AG04450 (cell line): Measurements from ENCODE around the gene HOXA7. TPM values are rescaled to one million over a fixed set of nuclear protein-coding genes. Genes with fewer than 3 reads are reported as not detected.

Source experiments
- CTCF ChIA-PET: fragments of 300-600, 350-600 bp; formaldehyde crosslinking; extraction: SDS; loops from one replicate; lab custom pipeline; 2022; ENCODE audit warnings: antibody characterized with exemption, inconsistent platforms; lab: Charles Lee
- POLR2A ChIA-PET: fragments of 350-600 bp; formaldehyde crosslinking; extraction: SDS; loops from one replicate; lab custom pipeline; 2021; ENCODE audit warnings: antibody characterized with exemption, inconsistent platforms; lab: Yijun Ruan, JAX
- DNase-seq: peaks from one replicate; pipeline ENCODE4 v3.0.0-alpha.2; 2011; ENCODE audit warnings: low read depth, low spot score
- H3K27ac ChIP-seq: one replicate; pipeline ENCODE4 v1.5.1; 2012; ENCODE audit warnings: low read depth, low read length, control low read depth
- H3K27me3 ChIP-seq: one replicate; pipeline ENCODE4 v1.6.0; 2012; ENCODE audit warnings: low read length; ENCODE audit not compliant: control insufficient read depth, insufficient read depth
- H3K4me3 ChIP-seq: 2 replicates; pipeline ENCODE4 v1.5.1; 2011; ENCODE audit warnings: mild to moderate bottlenecking, low read depth, low read length, control low read depth
- H3K9me3 ChIP-seq: 2 replicates; pipeline ENCODE4 v1.5.1; 2012; ENCODE audit warnings: low read length; ENCODE audit not compliant: control insufficient read depth, insufficient read depth
- CTCF ChIP-seq: IDR thresholded peaks from 2 replicates; pipeline ENCODE4 v1.5.1; 2011; ENCODE audit warnings: low read depth, low read length, control low read depth, inconsistent platforms
- polyA plus RNA-seq: library from polyadenylated mRNA; depleted of rRNA; stranded (reverse); fragments of >200 nt; gene quantifications from 2 replicates; pipeline ENCODE4 v1.2.3, GENCODE V29; 2011

Gene HOXA7
- polyA plus RNA-seq, 1 experiment = 5.3 TPM

- no peak overlapping the region for H3K27ac ChIP-seq
- H3K27me3 ChIP-seq = peaks cover 97% of the 10 kb centered on the region
- peaks cover 22% of the 10 kb centered on the region; the same call in 1 of the 2 replicates for H3K9me3 ChIP-seq
- TF ChIP-seq CTCF = no peak
- ChIA-PET POLR2A (no interaction called here), CTCF (interaction anchor here (1.2 to 2.3 kb wide), 2 partner anchors 11 to 1297 kb away, joined by 3 to 16 read pairs; no protein-coding TSS in a partner anchor)
- H3K4me3 ChIP-seq = no peak overlapping the region
- no peak for DNase-seq
These were observed 33.7 kb upstream of the HOXA7 start for GRCh38 chr7:27189997-27190748.

GRCh38 chr7:27189295-27189996, 33.0 kb upstream of the HOXA7 start:
- POLR2A ChIA-PET = interaction anchor here (0.6 kb wide), 1 partner anchor 605 kb away, joined by 11 read pairs; no protein-coding TSS in a partner anchor
- H3K27me3 ChIP-seq = peaks cover 97% of the 10 kb centered on the region
- DNase-seq = no peak
- no peak overlapping the region for H3K27ac ChIP-seq
- CTCF ChIA-PET = interaction anchor here (1.2 to 2.3 kb wide), 2 partner anchors 10 to 1297 kb away, joined by 3 to 16 read pairs; no protein-coding TSS in a partner anchor
- H3K9me3 ChIP-seq = peaks cover 25% of the 10 kb centered on the region; the same call in 1 of the 2 replicates
- H3K4me3 ChIP-seq = no peak overlapping the region
- no peak for TF ChIP-seq CTCF

DNA sequence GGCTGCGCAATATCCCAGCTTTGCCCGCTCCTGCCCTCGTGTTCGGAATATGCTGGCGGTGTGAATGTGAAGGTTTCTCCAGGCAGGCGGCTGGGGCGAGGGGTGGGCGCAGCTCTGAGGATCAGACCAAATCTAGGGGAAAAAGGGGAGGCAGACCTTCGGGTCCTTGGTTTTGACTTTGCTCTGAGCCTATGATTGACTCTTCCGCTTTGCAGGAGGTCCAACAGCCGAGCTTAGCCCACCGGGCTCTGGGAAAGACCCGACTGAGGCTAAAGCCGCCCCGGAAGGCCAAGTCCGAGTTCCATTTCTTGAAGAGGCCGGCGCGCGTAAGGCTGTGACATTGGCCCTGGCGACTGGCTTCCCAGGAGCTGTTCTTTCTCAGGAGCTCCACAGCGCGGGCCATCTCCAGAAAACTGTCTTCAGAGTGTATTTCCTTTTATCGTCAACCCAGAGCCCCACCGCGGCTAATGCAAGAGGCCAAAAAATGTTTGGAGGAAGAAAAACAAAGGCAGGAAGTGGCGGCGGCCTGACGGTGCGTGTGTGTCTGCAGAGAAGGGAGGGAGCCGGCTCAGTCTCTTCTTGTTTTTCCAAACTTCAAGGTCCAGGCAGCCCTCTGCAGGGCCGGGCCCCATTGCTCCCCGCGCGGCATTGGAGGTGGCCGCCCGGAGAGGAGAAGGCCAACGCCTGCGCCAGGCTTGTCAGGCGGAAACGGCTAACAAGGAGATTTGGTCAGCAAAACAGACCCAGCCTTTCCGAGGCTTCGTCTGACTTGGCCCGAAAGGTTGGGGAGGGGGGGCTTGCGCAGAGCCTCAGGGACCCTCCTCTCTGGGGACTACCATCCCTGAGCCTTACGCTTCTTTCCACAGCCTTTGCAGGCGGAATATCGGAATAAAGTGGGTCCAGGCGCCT, 32.2 kb upstream of the HOXA7 start:
- ChIA-PET CTCF (no interaction called here), POLR2A (interaction anchor here (0.6 kb wide), 1 partner anchor 604 kb away, joined by 11 read pairs; no protein-coding TSS in a partner anchor)
- TF ChIP-seq CTCF = no peak
- Histone ChIP-seq H3K27me3 (peaks cover 96% of the 10 kb centered on the region), H3K9me3 (peaks cover 25% of the 10 kb centered on the region; the same call in 1 of the 2 replicates), H3K27ac (no peak overlapping the region), H3K4me3 (no peak overlapping the region)
- no peak for DNase-seq

GRCh38 chr7:27187475-27188385, 31.3 kb upstream of the HOXA7 start:
- CTCF ChIA-PET = interaction anchor here (1.3 to 2.2 kb wide), 4 partner anchors 8 to 1295 kb away, joined by 3 to 11 read pairs (median 6); no protein-coding TSS in a partner anchor
- Histone ChIP-seq H3K9me3 (peaks cover 29% of the 10 kb centered on the region; the same call in 1 of the 2 replicates), H3K27me3 (peaks cover 96% of the 10 kb centered on the region), H3K4me3 (no peak overlapping the region), H3K27ac (no peak overlapping the region)
- POLR2A ChIA-PET = no interaction called here
- DNase-seq = no peak
- no peak for TF ChIP-seq CTCF
